Lower leg skin (tissue), 3 donors: ENCODE measurements around the gene TP73.

Source experiments
- POLR2A ChIP-seq, 2 donors: fragments of 450-650 bp; IDR thresholded peaks; one replicate each; pipeline ENCODE4 v1.6.1; 2016 to 2017; ENCODE audit warnings: antibody characterized with exemption in 2 of 2, mild to moderate bottlenecking in 1 of 2, moderate library complexity in 1 of 2
- TF ChIP-seq, protein P1 (sequence below), 3 donors: fragments of 450-650 bp; IDR thresholded peaks; one replicate each; pipeline ENCODE4 v1.5.1; 2016; ENCODE audit warnings: antibody characterized with exemption in 3 of 3, mild to moderate bottlenecking in 3 of 3, moderate library complexity in 2 of 3

DNA sequence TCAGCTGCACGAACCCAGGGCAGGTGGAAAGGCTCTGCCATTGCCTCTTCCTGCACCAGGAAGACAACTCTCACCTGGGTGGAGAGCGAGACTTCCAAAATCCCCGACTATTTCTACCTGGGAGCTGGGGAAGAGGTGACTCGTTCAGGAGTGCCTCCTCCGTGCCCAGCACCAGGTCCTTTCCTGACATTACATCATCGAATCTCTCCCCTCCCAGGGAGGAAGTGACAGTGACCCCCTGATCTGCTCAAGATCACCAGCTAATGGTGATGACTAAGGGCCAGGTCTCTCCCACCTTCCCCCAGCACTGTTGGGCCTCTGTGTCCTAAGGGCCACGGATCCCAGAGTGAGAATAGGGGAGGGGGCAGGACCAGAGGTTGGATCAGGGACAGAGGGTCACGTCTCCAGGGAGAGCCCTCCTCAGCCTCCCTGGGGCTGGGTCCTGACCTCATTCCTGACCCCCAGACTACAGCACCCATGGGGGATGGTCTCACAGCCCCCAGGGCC is 47.8 kb upstream of the TP73 start:
- TF ChIP-seq POLR2A (IDR thresholded peaks at IDR 0.05) = no peak
- TF ChIP-seq, protein P1, sequence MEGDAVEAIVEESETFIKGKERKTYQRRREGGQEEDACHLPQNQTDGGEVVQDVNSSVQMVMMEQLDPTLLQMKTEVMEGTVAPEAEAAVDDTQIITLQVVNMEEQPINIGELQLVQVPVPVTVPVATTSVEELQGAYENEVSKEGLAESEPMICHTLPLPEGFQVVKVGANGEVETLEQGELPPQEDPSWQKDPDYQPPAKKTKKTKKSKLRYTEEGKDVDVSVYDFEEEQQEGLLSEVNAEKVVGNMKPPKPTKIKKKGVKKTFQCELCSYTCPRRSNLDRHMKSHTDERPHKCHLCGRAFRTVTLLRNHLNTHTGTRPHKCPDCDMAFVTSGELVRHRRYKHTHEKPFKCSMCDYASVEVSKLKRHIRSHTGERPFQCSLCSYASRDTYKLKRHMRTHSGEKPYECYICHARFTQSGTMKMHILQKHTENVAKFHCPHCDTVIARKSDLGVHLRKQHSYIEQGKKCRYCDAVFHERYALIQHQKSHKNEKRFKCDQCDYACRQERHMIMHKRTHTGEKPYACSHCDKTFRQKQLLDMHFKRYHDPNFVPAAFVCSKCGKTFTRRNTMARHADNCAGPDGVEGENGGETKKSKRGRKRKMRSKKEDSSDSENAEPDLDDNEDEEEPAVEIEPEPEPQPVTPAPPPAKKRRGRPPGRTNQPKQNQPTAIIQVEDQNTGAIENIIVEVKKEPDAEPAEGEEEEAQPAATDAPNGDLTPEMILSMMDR (IDR thresholded peaks at IDR 0.05) = no peak
